Transverse colon (tissue), 3 donors: ENCODE results near the gene GPR68.

Experiments used
- CTCF ChIP-seq, 5 experiments: fragments of 200-600 bp in 3 of 5; fragments of 450-650 bp in 2 of 5; sonication (generic) in 3 of 5; IDR thresholded peaks; 1 replicate in 2 of 5; 2 replicates in 3 of 5; pipeline ENCODE4 v1.5.1; 2016 to 2017; ENCODE audit warnings: antibody characterized with exemption in 5 of 5, inconsistent platforms in 3 of 5, mild to moderate bottlenecking in 2 of 5, moderate library complexity in 1 of 5
- POLR2A ChIP-seq: fragments of 450-650 bp; IDR thresholded peaks from one replicate; pipeline ENCODE4 v1.6.1; 2016; ENCODE audit warnings: antibody characterized with exemption, mild to moderate bottlenecking, moderate library complexity

- TF ChIP-seq POLR2A (no peak), CTCF (IDR thresholded peaks at IDR 0.05) (no peak)
These were observed 14.7 kb downstream of the GPR68 start for GRCh38 chr14:91229743-91230200.
